HCT116 (cell line): ENCODE results near the gene USP10. TPM values are rescaled to one million over a fixed set of nuclear protein-coding genes. Genes with fewer than 3 reads are reported as not detected.

Source experiments
- ATAC-seq: fragments of 200-7000 bp; cut with Tn5 transposase; 2 replicates; pipeline ENCODE4 v1.9.1; 2020; ENCODE audit warnings: mild to moderate bottlenecking, moderate library complexity
- BruUV-seq: library from RNA; stranded (reverse); fragments of 400-500 nt; replicated peaks from 2 replicates; lab custom pipeline; 2021; lab: Mats Ljungman, UMichigan
- CTCF ChIA-PET: fragments of 300-600 bp; sonication (Branson Sonifier 250); formaldehyde crosslinking; loops from one replicate; lab custom pipeline; 2021; ENCODE audit warnings: antibody characterized with exemption; lab: Charles Lee
- POLR2A ChIA-PET: fragments of 300-600, 350-600 bp; sonication (Branson Sonifier 250); formaldehyde crosslinking; loops from one replicate; lab custom pipeline; 2021; ENCODE audit warnings: antibody characterized with exemption; lab: Charles Lee
- RAD21 ChIA-PET, 2 experiments: fragments of 300-600 bp; sonication (Branson Sonifier 250); formaldehyde crosslinking; loops; one replicate each; lab custom pipeline; 2023; ENCODE audit warnings: low total read pairs in 2 of 2; ENCODE audit not compliant: uncharacterized antibody in 2 of 2, unreplicated experiment in 2 of 2, low non-redundant PET in 1 of 2; lab: Charles Lee
- DNase-seq: peaks from one replicate; pipeline ENCODE4 v3.0.0-alpha.2; 2010; ENCODE audit warnings: low read depth, low spot score
- H2AFZ ChIP-seq: fragments of 200-600 bp; shearing (Covaris generic), sonication (generic); 2 replicates; pipeline ENCODE4 v1.6.1; 2017; ENCODE audit warnings: low read depth, mixed run types, mixed read lengths, antibody characterized with exemption, low read length; ENCODE audit not compliant: poor library complexity, severe bottlenecking
- H3K27ac ChIP-seq: 2 replicates; pipeline ENCODE4 v1.5.1; 2012; ENCODE audit warnings: low read depth, low read length
- H3K27me3 ChIP-seq: fragments of 200-600 bp; sonication (generic); 2 replicates; pipeline ENCODE4 v1.6.1; 2016; ENCODE audit warnings: mixed run types, low read length, mixed read lengths; ENCODE audit not compliant: insufficient read depth
- H3K36me3 ChIP-seq, 2 experiments: fragments of 200-500 bp in 1 of 2; fragments of 200-600 bp in 1 of 2; sonication (Bioruptor generic) in 1 of 2; sonication (generic) in 1 of 2; 2 replicates each; pipeline versions ENCODE4 v1.5.1 to v1.6.1; 2014 to 2016; ENCODE audit warnings: low read length in 2 of 2, inconsistent platforms in 1 of 2, mixed read lengths in 1 of 2, mixed run types in 1 of 2; ENCODE audit not compliant: insufficient read depth in 2 of 2, control insufficient read depth in 1 of 2
- H3K4me1 ChIP-seq, 2 experiments: fragments of 200-600 bp in 1 of 2; sonication (generic) in 1 of 2; 2 replicates each; pipeline versions ENCODE4 v1.5.1 to v1.6.1; 2012 to 2017; ENCODE audit warnings: low read length in 2 of 2, inconsistent platforms in 1 of 2, mild to moderate bottlenecking in 1 of 2, mixed read lengths in 1 of 2, mixed run types in 1 of 2, moderate library complexity in 1 of 2; ENCODE audit not compliant: insufficient read depth in 2 of 2, control insufficient read depth in 1 of 2
- H3K4me2 ChIP-seq: fragments of 200-600 bp; sonication (generic); 2 replicates; pipeline ENCODE4 v1.6.1; 2017; ENCODE audit warnings: mixed run types, low read length, mixed read lengths
- H3K4me3 ChIP-seq, 2 experiments: fragments of 200-600 bp in 1 of 2; sonication (generic) in 1 of 2; replicated peaks in 1 of 2; 2 replicates each; pipeline ENCODE4 v1.5.1; 2011 to 2016; ENCODE audit warnings: low read length in 2 of 2, control low read depth in 1 of 2, low read depth in 1 of 2, mild to moderate bottlenecking in 1 of 2, mixed read lengths in 1 of 2, mixed run types in 1 of 2
- H3K79me2 ChIP-seq: fragments of 200-600 bp; sonication (generic); 2 replicates; pipeline ENCODE4 v1.6.1; 2017; ENCODE audit warnings: mild to moderate bottlenecking, mixed run types, low read length, moderate library complexity, mixed read lengths; ENCODE audit not compliant: insufficient read depth
- H3K9ac ChIP-seq: fragments of 200-600 bp; sonication (generic); 2 replicates; pipeline ENCODE4 v1.6.1; 2016; ENCODE audit warnings: low read length, mixed read lengths
- H3K9me2 ChIP-seq: fragments of 200-600 bp; sonication (generic), shearing (Covaris generic); 2 replicates; pipeline ENCODE4 v1.6.1; 2017; ENCODE audit warnings: mixed run types, mild to moderate bottlenecking, moderate library complexity; ENCODE audit not compliant: insufficient read depth
- H3K9me3 ChIP-seq, 2 experiments: fragments of 200-500 bp in 1 of 2; fragments of 200-600 bp in 1 of 2; sonication (Bioruptor generic) in 1 of 2; sonication (generic) in 1 of 2; 2 replicates each; pipeline ENCODE4 v1.6.1; 2014 to 2017; ENCODE audit warnings: low read length in 2 of 2, mixed read lengths in 2 of 2, inconsistent platforms in 1 of 2, low read depth in 1 of 2, mild to moderate bottlenecking in 1 of 2, mixed run types in 1 of 2, moderate library complexity in 1 of 2; ENCODE audit not compliant: control insufficient read depth in 1 of 2, insufficient read depth in 1 of 2
- H4K20me1 ChIP-seq: fragments of 200-600 bp; sonication (generic), shearing (Covaris generic); 2 replicates; pipeline ENCODE4 v1.6.1; 2017; ENCODE audit warnings: mixed run types, mild to moderate bottlenecking, moderate library complexity; ENCODE audit not compliant: insufficient read depth
- CBX3 ChIP-seq: IDR thresholded peaks from 2 replicates; pipeline ENCODE4 v1.6.1; 2012; ENCODE audit warnings: low read depth
- ELF1 ChIP-seq: IDR thresholded peaks from 2 replicates; pipeline ENCODE4 v1.6.1; 2012; ENCODE audit warnings: low read depth, borderline replicate concordance
- FOSL1 ChIP-seq: IDR thresholded peaks from 2 replicates; pipeline ENCODE4 v1.6.1; 2012; ENCODE audit warnings: low read depth
- POLR2A ChIP-seq: IDR thresholded peaks from 2 replicates; pipeline ENCODE4 v1.7.0; 2011; ENCODE audit warnings: borderline replicate concordance; ENCODE audit not compliant: insufficient read depth, insufficient read length; ENCODE audit errors: extremely low read depth
- RAD21 ChIP-seq: IDR thresholded peaks from 2 replicates; pipeline ENCODE4 v1.6.1; 2012; ENCODE audit warnings: low read depth, mild to moderate bottlenecking
- REST ChIP-seq: IDR thresholded peaks from 2 replicates; pipeline ENCODE4 v1.6.1; 2012; ENCODE audit warnings: low read depth
- SRF ChIP-seq: IDR thresholded peaks from 2 replicates; pipeline ENCODE4 v1.6.1; 2012; ENCODE audit warnings: low read depth
- TCF7L2 ChIP-seq: IDR thresholded peaks from 2 replicates; pipeline ENCODE4 v1.7.0; 2011; ENCODE audit warnings: borderline replicate concordance, inconsistent platforms; ENCODE audit not compliant: insufficient read depth, insufficient read length; ENCODE audit errors: extremely low read depth
- YY1 ChIP-seq: IDR thresholded peaks from 2 replicates; pipeline ENCODE4 v1.6.1; 2011; ENCODE audit warnings: low read length, low read depth, moderate library complexity, mild to moderate bottlenecking; ENCODE audit not compliant: insufficient replicate concordance; ENCODE audit errors: extremely low read depth
- ZFX ChIP-seq: fragments of 450-650 bp; IDR thresholded peaks from 2 replicates; pipeline ENCODE4 v1.6.1; 2017
- ZNF274 ChIP-seq: fragments of 200-500 bp; sonication (Bioruptor generic); IDR thresholded peaks from 2 replicates; pipeline ENCODE4 v1.6.1; 2014; ENCODE audit warnings: mild to moderate bottlenecking, low read depth, low read length, inconsistent platforms
- intact Hi-C: fragments of 100-400 bp; cut with micrococcal nuclease; formaldehyde crosslinking; loops from 2 replicates; pipeline ENCODE4 v1.10.0; 2022
- total RNA-seq: library from RNA; stranded (reverse); gene quantifications from one replicate; pipeline ENCODE4 v1.2.1, GENCODE V29; 2021; ENCODE audit not compliant: unreplicated experiment
- TF ChIP-seq, protein P1 (sequence below), 3 experiments: fragments of 200-600 bp in 1 of 3; sonication (generic) in 1 of 3; IDR thresholded peaks in 2 of 3; conservative IDR thresholded peaks in 1 of 3; 2 replicates each; pipeline ENCODE4 v1.5.1; 2012 to 2017; ENCODE audit warnings: low read depth in 2 of 3, low read length in 2 of 3, antibody characterized with exemption in 1 of 3, borderline replicate concordance in 1 of 3, control low read depth in 1 of 3, mild to moderate bottlenecking in 1 of 3, mixed read lengths in 1 of 3, mixed run types in 1 of 3, moderate library complexity in 1 of 3; ENCODE audit not compliant: insufficient read depth in 1 of 3

USP10 gene
- total RNA-seq, 1 experiment from 2014 or later: 175 TPM

DNA sequence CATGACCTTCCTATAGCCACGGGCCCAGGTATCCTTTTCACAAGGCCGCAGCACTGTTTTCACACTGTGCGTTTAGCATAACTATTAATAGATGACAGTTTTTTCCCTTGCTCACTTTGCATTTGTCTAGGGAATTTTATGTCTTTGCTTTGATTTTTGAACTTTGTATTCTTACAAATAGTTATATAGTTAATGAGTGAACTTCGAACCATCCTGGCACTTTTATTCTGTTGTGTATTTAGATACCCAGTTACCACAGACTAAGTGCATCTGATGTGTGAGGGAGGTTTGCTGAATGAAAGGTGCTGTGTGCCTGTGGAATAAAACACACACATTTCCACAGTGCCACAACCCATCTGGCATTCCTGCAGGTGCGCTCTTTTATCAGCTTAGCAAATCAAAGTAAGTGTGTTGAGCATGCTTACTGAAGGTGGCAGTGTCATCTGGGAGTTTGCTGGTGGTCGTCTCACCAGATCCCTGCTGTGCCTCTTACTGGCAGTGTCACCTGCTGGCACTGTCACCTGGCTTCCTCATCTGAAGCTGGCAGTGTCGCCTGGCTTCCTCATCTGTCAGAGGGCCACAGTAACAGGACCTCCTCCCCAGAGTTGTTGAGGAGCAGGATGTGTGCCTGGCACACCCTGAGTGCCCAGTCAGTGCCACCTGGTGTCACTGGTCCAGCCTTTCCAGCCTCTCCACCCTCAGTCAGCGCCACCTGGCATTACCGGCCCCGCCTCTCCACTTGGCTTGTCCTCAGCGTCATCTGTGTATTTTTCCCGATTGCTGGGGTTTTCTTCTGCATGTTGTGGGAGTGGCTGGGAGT lies 37.6 kb downstream of the USP10 start:
- ATAC-seq (peak; percentile 1; the same call in 1 of the 2 replicates), DNase-seq (no peak)
- Histone ChIP-seq H4K20me1 (peaks cover 45% of the 10 kb centered on the region; the same call in 1 of the 2 replicates), H3K4me1 (peaks cover 31 to 48% of the 10 kb centered on the region in 2 experiments), H3K4me3 (no peak overlapping the region), H2AFZ (no peak overlapping the region), H3K9ac (no peak overlapping the region), H3K9me3 (no peaks in the 10 kb centered on the region), H3K79me2 (peaks cover 100% of the 10 kb centered on the region), H3K27ac (peak overlapping the region; percentile 9), H3K27me3 (no peaks in the 10 kb centered on the region), H3K9me2 (no peaks in the 10 kb centered on the region), H3K36me3 (peaks cover 3 to 22% of the 10 kb centered on the region in 2 experiments; a peak in 2 of 4 replicates), H3K4me2 (no peak overlapping the region)
- POLR2A ChIA-PET: interaction anchor here (1.6 kb wide), 1 partner anchor 8 kb away, joined by 6 read pairs; no protein-coding TSS in a partner anchor
- intact Hi-C loops: loop anchor here (1.0 kb wide), 2 partner anchors 115 to 233 kb away; no protein-coding TSS in a partner anchor
- CTCF ChIA-PET: interaction anchor here (0.7 to 6.0 kb wide), 26 partner anchors 8 to 274 kb away, joined by 3 to 71 read pairs (median 6); partner anchors contain the start of gene ZDHHC7
- TF ChIP-seq, protein P1, sequence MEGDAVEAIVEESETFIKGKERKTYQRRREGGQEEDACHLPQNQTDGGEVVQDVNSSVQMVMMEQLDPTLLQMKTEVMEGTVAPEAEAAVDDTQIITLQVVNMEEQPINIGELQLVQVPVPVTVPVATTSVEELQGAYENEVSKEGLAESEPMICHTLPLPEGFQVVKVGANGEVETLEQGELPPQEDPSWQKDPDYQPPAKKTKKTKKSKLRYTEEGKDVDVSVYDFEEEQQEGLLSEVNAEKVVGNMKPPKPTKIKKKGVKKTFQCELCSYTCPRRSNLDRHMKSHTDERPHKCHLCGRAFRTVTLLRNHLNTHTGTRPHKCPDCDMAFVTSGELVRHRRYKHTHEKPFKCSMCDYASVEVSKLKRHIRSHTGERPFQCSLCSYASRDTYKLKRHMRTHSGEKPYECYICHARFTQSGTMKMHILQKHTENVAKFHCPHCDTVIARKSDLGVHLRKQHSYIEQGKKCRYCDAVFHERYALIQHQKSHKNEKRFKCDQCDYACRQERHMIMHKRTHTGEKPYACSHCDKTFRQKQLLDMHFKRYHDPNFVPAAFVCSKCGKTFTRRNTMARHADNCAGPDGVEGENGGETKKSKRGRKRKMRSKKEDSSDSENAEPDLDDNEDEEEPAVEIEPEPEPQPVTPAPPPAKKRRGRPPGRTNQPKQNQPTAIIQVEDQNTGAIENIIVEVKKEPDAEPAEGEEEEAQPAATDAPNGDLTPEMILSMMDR (IDR thresholded peaks at IDR 0.05 in 2 of 3, conservative IDR thresholded peaks at IDR 0.05 in 1 of 3; ENCODE audit: borderline replicate concordance in 1 of 3, insufficient read depth in 1 of 3, low read depth in 2 of 3, low read length in 2 of 3): no peak
- TF ChIP-seq POLR2A: no peak
- no peak for TF ChIP-seq YY1
- no peak for TF ChIP-seq CBX3
- TF ChIP-seq FOSL1: no peak
- TF ChIP-seq REST: no peak
- TF ChIP-seq ZNF274: no peak
- TF ChIP-seq TCF7L2: no peak
- TF ChIP-seq ELF1: no peak
- no peak for TF ChIP-seq ZFX
- no peak for TF ChIP-seq RAD21
- TF ChIP-seq SRF: no peak
- no TSS peak for BruUV-seq
- RAD21 ChIA-PET: interaction anchor here in 1 of 2 experiments (1.2 kb wide), 1 partner anchor 234 kb away, joined by 3 read pairs; no protein-coding TSS in a partner anchor
